ENCODE measurements around the gene CDH4. TPM values are rescaled to one million over a fixed set of nuclear protein-coding genes. Genes with fewer than 3 reads are reported as not detected.
"Not testable (repeated sequence)": the region's sequence is repeated elsewhere in the genome, so short reads cannot be mapped to it uniquely, and the experiment has no call there.

The CDH4 gene
- total RNA-seq, 1 donor from 2014 or later, result 9.2 TPM

GRCh38 chr20:61406773-61407172, 154.7 kb downstream of the CDH4 start:
- DNase-seq (ENCODE audit: extremely low read depth, low read depth, low spot score), result not testable (repeated sequence)

GRCh38 chr20:61407561-61407960, 155.5 kb downstream of the CDH4 start:
- no peak for DNase-seq (ENCODE audit: extremely low read depth, low read depth, low spot score)

DNA sequence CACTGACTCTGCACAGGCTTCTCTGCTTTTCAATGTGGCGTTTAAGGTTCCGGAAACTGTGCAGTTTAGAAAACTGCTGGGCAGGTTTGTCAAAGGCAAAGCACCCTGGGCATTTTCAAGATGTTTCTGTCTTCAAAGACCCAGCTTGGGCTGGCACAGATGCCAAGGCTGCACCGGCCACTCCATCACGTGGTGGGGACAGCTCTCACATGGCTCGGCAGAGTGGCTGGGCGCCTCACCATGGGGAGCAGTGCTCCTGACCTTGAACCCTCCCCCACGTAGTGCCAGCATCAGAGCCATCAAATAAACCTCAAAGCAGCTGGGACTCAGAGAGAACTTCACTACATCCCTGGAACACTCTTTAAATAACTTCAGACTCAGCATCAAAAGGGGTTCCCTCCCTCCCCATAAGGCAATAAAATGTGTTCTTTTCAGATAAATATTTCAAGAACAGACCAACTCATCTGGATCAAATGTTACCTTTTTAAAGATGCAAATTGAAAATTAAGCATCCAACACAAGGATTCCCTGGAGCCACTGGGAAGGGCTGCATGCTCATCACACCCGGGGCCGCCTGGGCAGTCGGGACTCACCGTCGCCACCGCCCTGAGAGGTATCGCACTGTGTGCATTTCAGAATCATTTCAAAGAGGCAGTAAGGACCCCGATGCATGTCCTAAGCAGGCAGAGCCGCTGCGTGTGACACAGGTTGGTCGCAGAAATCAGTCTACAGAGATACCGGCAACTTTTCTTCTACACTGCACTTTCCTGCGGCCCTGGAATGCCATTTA, 157.1 kb downstream of the CDH4 start:
- no peak for DNase-seq (ENCODE audit: extremely low read depth, low read depth, low spot score)

DNA sequence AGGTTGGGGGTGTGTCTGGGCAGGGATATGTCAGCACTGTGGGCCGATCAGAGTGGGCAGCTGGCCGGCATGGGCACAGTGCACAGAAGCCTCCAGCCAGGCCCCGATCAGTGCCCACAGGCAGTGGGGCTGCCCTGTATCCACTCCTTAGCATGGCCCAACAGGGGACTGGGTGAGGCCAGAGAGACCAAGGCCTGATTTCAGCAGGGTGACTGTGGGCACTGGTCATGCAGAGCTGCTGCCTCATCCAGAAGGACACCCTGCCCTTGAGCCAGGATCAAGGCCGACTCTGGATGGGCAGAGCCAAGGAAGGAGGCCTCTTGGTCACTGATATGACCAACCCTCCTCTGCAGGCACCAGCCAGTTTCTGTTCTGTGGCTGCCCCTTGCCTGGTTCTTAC, 159.7 kb downstream of the CDH4 start:
- no peak for DNase-seq (ENCODE audit: extremely low read depth, low read depth, low spot score)

DNA sequence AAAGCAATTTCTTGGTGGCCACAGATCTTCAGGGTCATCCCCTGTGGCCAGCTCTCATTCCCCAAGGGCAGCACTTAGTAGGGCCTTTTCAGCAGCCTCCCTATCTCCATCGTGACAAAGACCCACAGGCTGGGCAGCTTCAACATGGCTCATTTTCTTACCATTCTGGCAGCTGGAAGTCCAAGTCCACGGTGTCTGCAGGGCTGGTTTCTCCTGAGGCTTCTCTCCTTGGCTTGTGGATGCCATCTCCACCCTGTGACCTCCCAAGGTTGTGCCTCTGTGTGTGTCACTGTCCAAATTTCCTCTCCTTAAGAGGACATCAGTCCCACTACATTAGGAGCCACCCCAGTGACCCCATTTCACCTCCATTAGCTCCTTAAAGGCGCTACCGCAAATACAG, 161.7 kb downstream of the CDH4 start:
- no peak for DNase-seq (ENCODE audit: extremely low read depth, low read depth, low spot score)

DNA sequence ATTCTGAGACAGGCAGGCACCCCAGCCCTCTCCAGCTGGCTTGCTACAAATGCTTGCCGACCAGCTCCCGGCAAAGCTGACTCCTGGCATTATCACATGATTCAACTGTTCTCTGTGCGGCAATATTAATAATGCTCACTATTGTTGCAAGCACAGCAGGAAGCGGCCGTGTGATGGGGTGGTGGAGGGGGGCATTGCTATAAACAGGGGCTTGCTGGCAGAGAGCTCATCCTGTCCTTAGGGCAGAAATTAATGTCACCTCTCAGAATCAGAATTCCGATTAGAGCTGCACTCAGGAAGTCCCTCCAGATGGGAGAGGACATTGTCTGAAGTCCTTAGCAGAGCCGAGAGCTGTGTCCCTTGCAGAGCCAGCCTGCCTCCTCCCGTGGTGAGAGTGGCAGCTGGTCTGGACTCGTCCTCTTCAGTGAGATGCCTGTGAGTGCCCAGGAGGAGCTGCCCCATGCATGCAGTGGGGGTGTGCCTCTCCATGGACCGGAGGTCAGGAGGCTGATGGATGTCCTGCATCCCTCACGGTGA, 162.5 kb downstream of the CDH4 start:
- no peak for DNase-seq (ENCODE audit: extremely low read depth, low read depth, low spot score)

GRCh38 chr20:61416546-61416945, 164.5 kb downstream of the CDH4 start:
- DNase-seq (ENCODE audit: extremely low read depth, low read depth, low spot score), result no peak

DNA sequence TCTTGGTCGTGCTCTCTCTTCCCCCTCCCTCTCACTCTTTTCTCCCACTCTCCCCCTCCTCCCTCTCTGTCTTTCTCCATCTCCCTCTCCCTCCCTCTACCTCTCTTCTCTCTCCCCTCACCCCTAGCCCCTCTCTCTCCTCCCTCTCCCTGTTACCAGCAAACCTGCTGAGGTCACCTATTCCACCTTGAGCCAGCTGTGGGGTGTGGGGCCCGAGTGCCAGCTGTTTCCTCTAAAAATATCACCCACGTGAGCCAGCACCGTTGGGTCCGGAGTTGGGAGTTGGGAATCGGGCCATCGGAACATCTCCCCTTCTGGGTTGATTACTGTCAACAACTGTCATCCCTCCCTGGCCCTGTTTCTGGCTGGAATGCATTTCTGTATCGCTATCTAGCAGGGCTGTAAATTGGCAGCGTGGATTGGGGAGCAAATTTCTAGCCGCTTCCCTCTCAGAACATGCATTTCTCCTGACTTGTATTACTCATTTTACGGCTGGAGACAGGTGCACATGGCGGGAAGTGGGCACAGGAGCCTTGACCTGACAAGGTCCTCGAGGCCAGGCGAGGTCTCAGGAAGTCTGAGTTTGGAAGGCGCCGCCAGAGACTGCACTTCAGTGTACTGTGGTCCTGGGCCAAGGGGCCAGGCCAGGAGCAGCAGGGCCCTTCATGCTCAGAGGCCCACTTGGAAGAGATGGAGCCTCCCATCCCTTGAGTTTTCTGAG, 165.3 kb downstream of the CDH4 start:
- DNase-seq (ENCODE audit: extremely low read depth, low read depth, low spot score), result no peak

DNA sequence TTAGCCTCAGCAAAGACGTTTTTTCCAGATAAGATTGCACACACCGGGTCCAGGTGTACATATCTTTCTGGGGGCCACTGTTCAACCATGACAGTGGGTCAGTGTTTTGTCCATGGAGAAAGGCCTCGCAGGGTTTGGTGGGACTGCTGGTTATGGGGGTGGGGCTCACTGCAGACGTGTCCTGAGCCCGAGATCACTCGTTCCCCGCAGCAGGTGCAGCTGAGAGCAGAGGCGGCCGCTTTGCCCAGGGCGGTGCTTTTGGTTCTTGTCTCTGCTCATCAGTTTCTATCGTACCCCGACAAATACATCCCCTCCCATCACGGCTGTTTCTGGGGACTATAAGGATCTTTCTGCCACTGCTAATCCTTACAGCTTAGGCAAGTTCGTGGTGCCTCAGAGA, 166.9 kb downstream of the CDH4 start:
- no peak for DNase-seq (ENCODE audit: extremely low read depth, low read depth, low spot score)

DNA sequence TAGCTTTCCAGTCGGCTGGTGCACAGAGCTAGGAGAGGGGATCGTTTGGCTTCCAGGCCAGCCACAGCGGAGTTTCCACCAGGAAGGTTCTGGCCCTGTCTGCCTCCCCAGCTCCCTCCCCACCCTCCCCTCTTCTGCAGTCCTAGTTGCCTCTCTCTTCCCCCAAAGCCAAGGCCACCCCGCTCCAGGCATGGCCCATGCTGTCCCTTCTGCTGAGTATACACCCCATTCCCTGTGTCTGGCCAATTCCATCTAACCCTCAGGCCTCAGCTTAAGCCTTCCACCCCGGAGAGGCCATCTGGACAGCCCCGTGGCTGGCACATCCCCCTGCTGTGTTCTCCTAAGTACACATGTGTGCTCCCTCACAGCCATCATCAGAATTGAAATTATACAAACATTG, 167.4 kb downstream of the CDH4 start:
- no peak for DNase-seq (ENCODE audit: extremely low read depth, low read depth, low spot score)

GRCh38 chr20:61420056-61420455, 168.0 kb downstream of the CDH4 start:
- DNase-seq (ENCODE audit: extremely low read depth, low read depth, low spot score), result no peak

DNA sequence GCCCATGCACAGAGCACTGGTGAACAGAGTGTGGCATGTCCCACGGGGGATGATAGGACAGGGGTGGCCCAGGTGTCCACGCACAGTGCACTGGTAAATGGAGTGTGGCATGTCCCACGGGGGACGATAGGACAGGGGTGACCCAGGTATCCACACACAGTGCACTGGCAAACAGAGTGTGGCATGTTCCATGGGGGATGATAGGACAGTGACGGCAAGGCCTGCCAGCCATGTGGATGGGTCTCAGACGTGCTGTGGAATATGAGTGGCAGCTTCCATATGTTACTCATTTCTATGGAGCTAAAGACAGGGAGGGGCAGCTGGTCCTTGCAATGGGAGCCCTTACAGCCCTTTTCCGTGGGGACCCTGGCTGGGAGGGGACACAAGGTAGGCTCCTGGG, 168.7 kb downstream of the CDH4 start:
- DNase-seq (ENCODE audit: extremely low read depth, low read depth, low spot score), result no peak

DNA sequence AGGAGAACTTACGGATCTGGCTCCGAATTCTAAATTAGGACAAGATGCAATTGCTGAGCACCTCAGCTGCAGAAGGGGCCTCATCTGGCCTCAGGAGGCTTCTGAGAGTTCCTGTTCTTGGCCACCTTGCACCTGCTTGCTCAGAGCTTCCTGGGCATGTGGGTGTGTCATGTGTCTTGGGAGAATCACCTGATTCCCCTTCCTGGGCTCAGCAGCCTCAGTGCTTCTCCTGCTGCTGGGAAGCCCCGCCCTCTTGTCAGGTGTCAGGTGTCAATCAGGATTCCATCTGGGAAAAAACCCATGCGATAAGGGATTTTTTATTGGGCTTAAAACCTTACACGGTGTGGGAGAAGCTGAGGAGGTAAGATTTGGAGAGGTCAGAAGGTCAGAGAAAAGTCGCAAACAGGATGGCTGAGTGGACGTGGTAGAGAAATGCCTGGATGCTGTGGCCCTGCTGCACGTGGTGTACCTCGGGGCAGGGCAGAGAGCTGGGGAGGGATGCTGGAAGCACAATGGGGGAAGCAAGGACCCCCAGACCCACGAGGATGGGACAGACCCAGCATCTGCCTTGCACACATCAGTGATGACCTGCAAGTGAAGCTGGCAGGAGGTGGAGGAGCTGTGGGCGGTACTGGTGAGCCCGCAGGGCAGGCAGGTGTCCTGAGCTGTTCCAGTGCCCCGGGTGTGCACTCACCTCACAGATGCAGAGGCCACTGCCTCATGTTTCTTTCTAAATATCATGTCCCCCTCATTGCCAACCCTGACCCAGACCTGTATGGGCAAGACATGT, 170.8 kb downstream of the CDH4 start:
- no peak for DNase-seq (ENCODE audit: extremely low read depth, low read depth, low spot score)

GRCh38 chr20:61424011-61424627, 172.1 kb downstream of the CDH4 start:
- no peak for DNase-seq (ENCODE audit: extremely low read depth, low read depth, low spot score)

DNA sequence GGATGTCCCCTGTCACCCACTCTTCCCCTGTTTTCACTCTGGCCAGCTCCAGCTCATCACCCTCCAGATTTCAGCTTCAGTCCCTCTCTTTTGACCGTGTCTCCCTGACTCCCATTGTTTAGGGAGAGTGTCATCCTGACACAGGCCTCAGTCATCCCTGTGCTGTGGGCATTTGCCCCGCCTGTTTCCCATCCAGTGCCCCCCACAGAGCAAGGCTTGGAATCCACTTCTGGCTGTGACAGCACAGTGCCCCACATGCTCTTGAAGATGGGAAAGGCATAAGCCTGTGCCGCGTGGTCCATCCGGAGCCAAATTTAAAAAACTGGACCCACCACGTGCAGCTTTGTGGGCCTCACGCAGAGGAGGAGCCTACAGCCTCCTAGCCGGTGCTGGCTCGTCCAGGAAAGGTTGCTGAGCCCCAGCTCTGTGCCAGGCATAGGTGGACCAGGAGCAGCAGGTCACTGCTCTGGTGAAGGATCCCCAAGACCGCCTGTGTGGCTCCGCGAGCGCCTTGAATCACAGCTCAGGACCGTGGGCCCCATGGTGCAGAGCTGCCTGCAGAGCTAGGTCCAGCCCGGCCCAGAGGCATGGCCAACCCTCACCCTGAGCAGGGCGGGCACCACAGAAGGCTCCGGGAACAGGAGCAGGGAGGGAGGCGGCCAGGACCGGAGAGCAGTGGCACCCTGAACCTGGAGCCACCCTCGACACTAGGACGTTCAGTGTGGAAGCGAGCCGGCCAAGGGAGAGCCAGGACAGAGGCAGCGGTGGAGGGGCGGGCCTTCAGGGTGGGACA, 172.8 kb downstream of the CDH4 start:
- no peak for DNase-seq (ENCODE audit: extremely low read depth, low read depth, low spot score)

- not testable (repeated sequence) for DNase-seq (ENCODE audit: extremely low read depth, low read depth, low spot score)
Measured at GRCh38 chr20:61425541-61425991, 173.5 kb downstream of the CDH4 start.

GRCh38 chr20:61426352-61426751, 174.3 kb downstream of the CDH4 start:
- no peak for DNase-seq (ENCODE audit: extremely low read depth, low read depth, low spot score)

DNA sequence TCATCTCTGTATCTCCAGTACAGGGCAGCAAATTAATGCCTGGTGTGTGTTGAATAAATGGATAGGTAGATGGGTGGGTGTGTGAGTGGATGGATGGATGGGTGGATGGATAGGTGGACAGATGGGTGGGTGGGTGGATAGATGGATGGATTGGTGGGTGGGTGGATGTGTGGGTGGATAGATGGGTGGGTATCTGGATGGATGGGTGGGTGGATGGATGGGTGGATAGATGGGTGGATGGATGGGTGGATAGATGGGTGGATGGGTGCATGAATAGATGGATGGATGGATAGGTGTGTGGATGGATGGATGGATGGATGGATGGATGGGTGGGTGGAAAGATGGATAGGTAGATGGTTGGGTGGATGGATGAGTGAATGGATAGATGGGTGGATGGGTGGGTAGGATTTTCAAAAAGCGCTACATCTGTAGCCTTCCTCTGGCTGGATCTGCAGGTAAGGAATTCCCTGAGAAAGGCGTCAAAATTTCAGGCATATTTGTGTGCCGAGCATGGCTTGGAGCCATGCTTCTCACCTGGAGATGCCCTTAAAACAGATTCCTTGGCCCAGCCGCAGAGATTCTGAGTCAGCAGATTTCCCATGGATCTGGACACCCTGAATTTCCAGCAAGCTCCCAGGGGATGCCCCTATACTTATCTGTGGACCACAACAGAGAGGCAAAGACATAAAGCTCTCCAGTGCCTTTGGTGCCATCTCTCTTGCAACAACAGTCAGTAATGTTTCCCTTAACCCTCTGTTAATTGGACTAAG, 177.6 kb downstream of the CDH4 start:
- no peak for DNase-seq (ENCODE audit: extremely low read depth, low read depth, low spot score)

GRCh38 chr20:61430228-61430624, 178.2 kb downstream of the CDH4 start:
- DNase-seq (ENCODE audit: extremely low read depth, low read depth, low spot score), result no peak

Data from glomerular endothelial cell (primary cell).